HepG2 (cell line): ENCODE results near the gene MIB2. TPM values are rescaled to one million over a fixed set of nuclear protein-coding genes. Genes with fewer than 3 reads are reported as not detected.
A peak's percentile ranks its signal among the peaks of the same experiment; 100 is the strongest.

Source experiments
- CC2D1A ChIP-seq: sonication (generic); formaldehyde crosslinking; IDR thresholded peaks from 2 replicates; pipeline ENCODE4 v1.8.1; 2023; ENCODE audit warnings: mild to moderate bottlenecking, missing genetic modification reagents
- CHCHD3 ChIP-seq: sonication (generic); formaldehyde crosslinking; IDR thresholded peaks from 2 replicates; pipeline ENCODE4 v1.8.0; 2022; ENCODE audit warnings: mild to moderate bottlenecking, missing genetic modification reagents, moderate library complexity
- GABPB1 ChIP-seq: IDR thresholded peaks from 2 replicates; pipeline ENCODE4 v1.6.1; 2016; ENCODE audit warnings: mild to moderate bottlenecking, missing genetic modification reagents, moderate library complexity, missing compliant biosample characterization
- HDAC1 ChIP-seq: sonication (generic); formaldehyde crosslinking; IDR thresholded peaks from 2 replicates; pipeline ENCODE4 v1.5.1; 2020; ENCODE audit warnings: mild to moderate bottlenecking, missing genetic modification reagents
- HNF4G ChIP-seq, 2 experiments: sonication (generic) in 1 of 2; formaldehyde crosslinking in 1 of 2; IDR thresholded peaks; 2 replicates each; pipeline versions ENCODE4 v1.4.0 to v1.6.1; 2011 to 2020; ENCODE audit warnings: borderline replicate concordance in 2 of 2, low read depth in 2 of 2, mild to moderate bottlenecking in 2 of 2, low read length in 1 of 2, missing genetic modification reagents in 1 of 2, moderate library complexity in 1 of 2
- MAFG ChIP-seq: sonication (generic); formaldehyde crosslinking; IDR thresholded peaks from 2 replicates; pipeline ENCODE4 v1.5.1; 2020; ENCODE audit warnings: mild to moderate bottlenecking, missing genetic modification reagents
- SNAPC4 ChIP-seq: sonication (generic); formaldehyde crosslinking; IDR thresholded peaks from 2 replicates; pipeline ENCODE4 v1.4.0; 2020; ENCODE audit warnings: mild to moderate bottlenecking, missing genetic modification reagents
- SRSF9 ChIP-seq: fragments of 200-400 bp; formaldehyde crosslinking; IDR thresholded peaks from 2 replicates; pipeline ENCODE4 v1.6.1; 2018; ENCODE audit warnings: borderline replicate concordance, mild to moderate bottlenecking, low read depth, low read length; ENCODE audit not compliant: insufficient read depth, poor library complexity, severe bottlenecking
- TBX2 ChIP-seq: sonication (generic); formaldehyde crosslinking; IDR thresholded peaks from 2 replicates; pipeline ENCODE4 v1.5.0; 2020; ENCODE audit warnings: missing genetic modification reagents, mild to moderate bottlenecking, borderline replicate concordance
- ZNF589 ChIP-seq: sonication (generic); formaldehyde crosslinking; conservative IDR thresholded peaks from 2 replicates; pipeline ENCODE4 v1.8.0; 2022; ENCODE audit warnings: mild to moderate bottlenecking, moderate library complexity, missing genetic modification reagents
- ZNF724P ChIP-seq: sonication (generic); formaldehyde crosslinking; IDR thresholded peaks from 2 replicates; pipeline ENCODE4 v1.8.0; 2022; ENCODE audit warnings: missing genetic modification reagents, borderline replicate concordance
- ZNF800 ChIP-seq: sonication (generic); formaldehyde crosslinking; IDR thresholded peaks from 2 replicates; pipeline ENCODE4 v1.4.0; 2020; ENCODE audit warnings: missing genetic modification reagents
- polyA plus RNA-seq, 8 experiments: library from polyadenylated mRNA; depleted of rRNA in 3 of 8; stranded (reverse) in 7 of 8; unstranded in 1 of 8; fragments of >200 nt; fragmentation: Illumina TruSeq in 4 of 8; extraction: Trizol in 4 of 8; gene quantifications; 2 replicates each; pipeline versions ENCODE4 v1.2.1 to v1.2.3, GENCODE V29; 2011 to 2016; ENCODE audit warnings: low read depth in 4 of 8, missing spikeins in 1 of 8, mixed read lengths in 1 of 8; ENCODE audit not compliant: insufficient read depth in 1 of 8
- total RNA-seq, 5 experiments: library from RNA; depleted of rRNA; stranded (reverse); fragments of >200 nt; fragmentation: Illumina TruSeq; extraction: Trizol; gene quantifications; 2 replicates each; pipeline ENCODE4 v1.2.3, GENCODE V29; 2016; ENCODE audit warnings: low read depth in 1 of 5
- TF ChIP-seq, protein P1 (sequence below): sonication (generic); formaldehyde crosslinking; IDR thresholded peaks from 2 replicates; pipeline ENCODE4 v1.5.0; 2020; ENCODE audit warnings: missing genetic modification reagents, mild to moderate bottlenecking, borderline replicate concordance
- TF ChIP-seq, protein P2 (sequence below): sonication (generic); formaldehyde crosslinking; IDR thresholded peaks from 2 replicates; pipeline ENCODE4 v1.9.0; 2022; ENCODE audit warnings: missing genetic modification reagents, mild to moderate bottlenecking, borderline replicate concordance
- TF ChIP-seq, protein P3 (sequence below): IDR thresholded peaks from 2 replicates; pipeline ENCODE4 v1.6.1; 2012; ENCODE audit warnings: inconsistent platforms

The MIB2 gene
- total and polyA plus RNA-seq, 2 of the 13 experiments (the other 11 are each of a cell fraction or from before 2014, with no cell fraction given): 19.9 to 30.4 TPM

- TF ChIP-seq ZNF800 (CRISPR knock-in tag) (peak; percentile 57), MAFG (CRISPR knock-in tag) (no peak), GABPB1 (CRISPR knock-in tag) (0 out of 2 replicates have a peak, but pooled peaks have one; percentile 31), ZNF589 (0 out of 2 replicates have a peak, but pooled peaks have one; percentile 20), CHCHD3 (peak; percentile 92), CC2D1A (no peak), HDAC1 (no peak), TBX2 (CRISPR knock-in tag) (0 out of 2 replicates have a peak, but pooled peaks have one; percentile 31), SRSF9 (no peak), ZNF724P (CRISPR knock-in tag) (0 out of 2 replicates have a peak, but pooled peaks have one; percentile 57), SNAPC4 (CRISPR knock-in tag) (no peak), HNF4G (IDR thresholded peaks at IDR 0.05; ENCODE audit: borderline replicate concordance, low read depth, low read length) (no peak), HNF4G (CRISPR knock-in tag; IDR thresholded peaks at IDR 0.05; ENCODE audit: borderline replicate concordance, low read depth) (no peak)
- TF ChIP-seq, protein P1, sequence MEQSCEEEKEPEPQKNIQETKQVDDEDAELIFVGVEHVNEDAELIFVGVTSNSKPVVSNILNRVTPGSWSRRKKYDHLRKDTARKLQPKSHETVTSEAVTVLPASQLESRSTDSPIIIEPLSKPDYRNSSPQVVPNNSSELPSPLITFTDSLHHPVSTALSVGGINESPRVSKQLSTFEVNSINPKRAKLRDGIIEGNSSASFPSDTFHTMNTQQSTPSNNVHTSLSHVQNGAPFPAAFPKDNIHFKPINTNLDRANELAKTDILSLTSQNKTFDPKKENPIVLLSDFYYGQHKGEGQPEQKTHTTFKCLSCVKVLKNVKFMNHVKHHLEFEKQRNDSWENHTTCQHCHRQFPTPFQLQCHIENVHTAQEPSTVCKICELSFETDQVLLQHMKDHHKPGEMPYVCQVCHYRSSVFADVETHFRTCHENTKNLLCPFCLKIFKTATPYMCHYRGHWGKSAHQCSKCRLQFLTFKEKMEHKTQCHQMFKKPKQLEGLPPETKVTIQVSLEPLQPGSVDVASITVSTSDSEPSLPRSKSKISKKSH (CRISPR knock-in tag): 0 out of 2 replicates have a peak, but pooled peaks have one; percentile 33
- TF ChIP-seq, protein P2, sequence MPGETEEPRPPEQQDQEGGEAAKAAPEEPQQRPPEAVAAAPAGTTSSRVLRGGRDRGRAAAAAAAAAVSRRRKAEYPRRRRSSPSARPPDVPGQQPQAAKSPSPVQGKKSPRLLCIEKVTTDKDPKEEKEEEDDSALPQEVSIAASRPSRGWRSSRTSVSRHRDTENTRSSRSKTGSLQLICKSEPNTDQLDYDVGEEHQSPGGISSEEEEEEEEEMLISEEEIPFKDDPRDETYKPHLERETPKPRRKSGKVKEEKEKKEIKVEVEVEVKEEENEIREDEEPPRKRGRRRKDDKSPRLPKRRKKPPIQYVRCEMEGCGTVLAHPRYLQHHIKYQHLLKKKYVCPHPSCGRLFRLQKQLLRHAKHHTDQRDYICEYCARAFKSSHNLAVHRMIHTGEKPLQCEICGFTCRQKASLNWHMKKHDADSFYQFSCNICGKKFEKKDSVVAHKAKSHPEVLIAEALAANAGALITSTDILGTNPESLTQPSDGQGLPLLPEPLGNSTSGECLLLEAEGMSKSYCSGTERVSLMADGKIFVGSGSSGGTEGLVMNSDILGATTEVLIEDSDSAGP: peak; percentile 60; the same call in 1 of the 2 replicates
- TF ChIP-seq, protein P3, sequence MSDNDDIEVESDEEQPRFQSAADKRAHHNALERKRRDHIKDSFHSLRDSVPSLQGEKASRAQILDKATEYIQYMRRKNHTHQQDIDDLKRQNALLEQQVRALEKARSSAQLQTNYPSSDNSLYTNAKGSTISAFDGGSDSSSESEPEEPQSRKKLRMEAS: no peak; the same call in 1 of the 2 replicates
Measured at GRCh38 chr1:1599935-1600860, 15.1 kb upstream of the MIB2 start, which contains the start of gene FNDC10 (continued).
